Choroid plexus epithelial cell (primary cell): ENCODE data around the gene ALG14.
"Not testable (repeated sequence)": the region's sequence is repeated elsewhere in the genome, so short reads cannot be mapped to it uniquely, and the experiment has no call there.

Experiments used
- DNase-seq: peaks from one replicate; pipeline ENCODE4 v3.0.0-alpha.2; 2010; ENCODE audit warnings: low read depth
- H3K4me3 ChIP-seq: 2 replicates; pipeline ENCODE4 v1.5.1; 2011; ENCODE audit warnings: low read depth, mild to moderate bottlenecking, control low read depth, low read length, moderate library complexity
- CTCF ChIP-seq: conservative IDR thresholded peaks from 2 replicates; pipeline ENCODE4 v1.5.1; 2011; ENCODE audit warnings: low read depth, mild to moderate bottlenecking, control low read depth, inconsistent platforms, low read length, moderate library complexity

Gene ALG14

GRCh38 chr1:95061445-95062006 is 11.2 kb downstream of the ALG14 start:
- TF ChIP-seq CTCF, result no peak
- no peak for DNase-seq
- no peak overlapping the region for H3K4me3 ChIP-seq

GRCh38 chr1:95058974-95059373 is 13.8 kb downstream of the ALG14 start:
- H3K4me3 ChIP-seq, result no peak overlapping the region
- TF ChIP-seq CTCF, result no peak
- DNase-seq, result no peak

GRCh38 chr1:95057351-95057750 is 15.4 kb downstream of the ALG14 start:
- DNase-seq, result no peak
- TF ChIP-seq CTCF, result no peak
- no peak overlapping the region for H3K4me3 ChIP-seq

GRCh38 chr1:95049935-95050334 is 22.8 kb downstream of the ALG14 start:
- DNase-seq, result no peak
- TF ChIP-seq CTCF, result no peak

GRCh38 chr1:95048317-95048716 is 24.4 kb downstream of the ALG14 start:
- no peak for DNase-seq
- H3K4me3 ChIP-seq, result no peak overlapping the region
- TF ChIP-seq CTCF, result no peak

More at GRCh38 chr1:95049935-95050334, 22.8 kb downstream of the ALG14 start:
- H3K4me3 ChIP-seq, result no peak overlapping the region

- not testable (repeated sequence) for DNase-seq
Measured at GRCh38 chr1:95047624-95048023, 25.1 kb downstream of the ALG14 start.

GRCh38 chr1:95046359-95046758 is 26.4 kb downstream of the ALG14 start:
- H3K4me3 ChIP-seq, result no peak overlapping the region
- TF ChIP-seq CTCF, result no peak
- no peak for DNase-seq

More at GRCh38 chr1:95047624-95048023, 25.1 kb downstream of the ALG14 start:
- not testable (repeated sequence) for H3K4me3 ChIP-seq
